ENCODE measurements around the gene TPH2. TPM values are rescaled to one million over a fixed set of nuclear protein-coding genes. Genes with fewer than 3 reads are reported as not detected.

The TPH2 gene
- total RNA-seq, 1 experiment from 2014 or later, result 0.83 TPM

DNA sequence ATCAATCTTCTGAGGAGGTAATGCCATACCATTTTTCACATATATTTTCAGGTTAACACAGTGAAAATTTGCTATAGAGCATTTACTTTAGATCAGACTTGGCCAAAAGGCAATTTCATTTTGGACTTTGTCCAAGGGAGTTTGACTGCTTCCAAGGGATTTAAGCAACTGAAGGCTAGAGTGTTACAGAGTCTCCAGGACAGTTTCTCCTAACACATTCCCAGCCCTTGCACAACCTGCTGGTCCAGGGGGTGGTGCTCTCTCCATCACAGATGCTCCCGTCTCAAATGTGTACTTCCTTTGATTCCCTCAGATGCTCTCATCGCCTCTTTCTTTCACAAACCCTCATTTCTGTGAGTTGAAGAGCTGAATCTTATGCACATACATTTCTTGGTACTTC, 143.1 kb downstream of the TPH2 start:
- no peaks in the 10 kb centered on the region for H3K36me3 Mint-ChIP-seq
- POLR2A ChIA-PET, result no interaction called here
- TF ChIP-seq ZBTB21 (CRISPR knock-in tag; IDR thresholded peaks at IDR 0.05; ENCODE audit: borderline replicate concordance) (no peak), SMAD4 (CRISPR knock-in tag; IDR thresholded peaks at IDR 0.05) (no peak), RORB (CRISPR knock-in tag; IDR thresholded peaks at IDR 0.05) (no peak), ESRRA (CRISPR knock-in tag; IDR thresholded peaks at IDR 0.05; ENCODE audit: borderline replicate concordance) (no peak), ZNF121 (CRISPR knock-in tag; IDR thresholded peaks at IDR 0.05) (no peak), SP1 (CRISPR knock-in tag; conservative IDR thresholded peaks at IDR 0.05) (no peak), NFYB (CRISPR knock-in tag; conservative IDR thresholded peaks at IDR 0.05; ENCODE audit: low read depth) (no peak), PREB (CRISPR knock-in tag; IDR thresholded peaks at IDR 0.05; ENCODE audit: borderline replicate concordance) (no peak), AR (CRISPR knock-in tag; IDR thresholded peaks at IDR 0.05) (no peak), FOXP4 (CRISPR knock-in tag; IDR thresholded peaks at IDR 0.05) (no peak), ATF1 (CRISPR knock-in tag; IDR thresholded peaks at IDR 0.05) (no peak), ETV6 (CRISPR knock-in tag; IDR thresholded peaks at IDR 0.05) (no peak), JAZF1 (CRISPR knock-in tag; IDR thresholded peaks at IDR 0.05) (no peak), MAX (CRISPR knock-in tag; IDR thresholded peaks at IDR 0.05) (no peak), MXD4 (CRISPR knock-in tag; IDR thresholded peaks at IDR 0.05; ENCODE audit: borderline replicate concordance) (no peak)
- TF ChIP-seq, protein P1, sequence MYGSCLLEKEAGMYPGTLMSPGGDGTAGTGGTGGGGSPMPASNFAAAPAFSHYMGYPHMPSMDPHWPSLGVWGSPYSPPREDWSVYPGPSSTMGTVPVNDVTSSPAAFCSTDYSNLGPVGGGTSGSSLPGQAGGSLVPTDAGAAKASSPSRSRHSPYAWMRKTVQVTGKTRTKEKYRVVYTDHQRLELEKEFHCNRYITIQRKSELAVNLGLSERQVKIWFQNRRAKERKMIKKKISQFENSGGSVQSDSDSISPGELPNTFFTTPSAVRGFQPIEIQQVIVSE (CRISPR knock-in tag; IDR thresholded peaks at IDR 0.05; ENCODE audit: borderline replicate concordance), result no peak
- TF ChIP-seq, protein P2, sequence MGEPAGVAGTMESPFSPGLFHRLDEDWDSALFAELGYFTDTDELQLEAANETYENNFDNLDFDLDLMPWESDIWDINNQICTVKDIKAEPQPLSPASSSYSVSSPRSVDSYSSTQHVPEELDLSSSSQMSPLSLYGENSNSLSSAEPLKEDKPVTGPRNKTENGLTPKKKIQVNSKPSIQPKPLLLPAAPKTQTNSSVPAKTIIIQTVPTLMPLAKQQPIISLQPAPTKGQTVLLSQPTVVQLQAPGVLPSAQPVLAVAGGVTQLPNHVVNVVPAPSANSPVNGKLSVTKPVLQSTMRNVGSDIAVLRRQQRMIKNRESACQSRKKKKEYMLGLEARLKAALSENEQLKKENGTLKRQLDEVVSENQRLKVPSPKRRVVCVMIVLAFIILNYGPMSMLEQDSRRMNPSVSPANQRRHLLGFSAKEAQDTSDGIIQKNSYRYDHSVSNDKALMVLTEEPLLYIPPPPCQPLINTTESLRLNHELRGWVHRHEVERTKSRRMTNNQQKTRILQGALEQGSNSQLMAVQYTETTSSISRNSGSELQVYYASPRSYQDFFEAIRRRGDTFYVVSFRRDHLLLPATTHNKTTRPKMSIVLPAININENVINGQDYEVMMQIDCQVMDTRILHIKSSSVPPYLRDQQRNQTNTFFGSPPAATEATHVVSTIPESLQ (CRISPR knock-in tag; IDR thresholded peaks at IDR 0.05), result no peak
- TF ChIP-seq, protein P3, sequence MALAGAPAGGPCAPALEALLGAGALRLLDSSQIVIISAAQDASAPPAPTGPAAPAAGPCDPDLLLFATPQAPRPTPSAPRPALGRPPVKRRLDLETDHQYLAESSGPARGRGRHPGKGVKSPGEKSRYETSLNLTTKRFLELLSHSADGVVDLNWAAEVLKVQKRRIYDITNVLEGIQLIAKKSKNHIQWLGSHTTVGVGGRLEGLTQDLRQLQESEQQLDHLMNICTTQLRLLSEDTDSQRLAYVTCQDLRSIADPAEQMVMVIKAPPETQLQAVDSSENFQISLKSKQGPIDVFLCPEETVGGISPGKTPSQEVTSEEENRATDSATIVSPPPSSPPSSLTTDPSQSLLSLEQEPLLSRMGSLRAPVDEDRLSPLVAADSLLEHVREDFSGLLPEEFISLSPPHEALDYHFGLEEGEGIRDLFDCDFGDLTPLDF (CRISPR knock-in tag; IDR thresholded peaks at IDR 0.05), result no peak
- TF ChIP-seq, protein P4, sequence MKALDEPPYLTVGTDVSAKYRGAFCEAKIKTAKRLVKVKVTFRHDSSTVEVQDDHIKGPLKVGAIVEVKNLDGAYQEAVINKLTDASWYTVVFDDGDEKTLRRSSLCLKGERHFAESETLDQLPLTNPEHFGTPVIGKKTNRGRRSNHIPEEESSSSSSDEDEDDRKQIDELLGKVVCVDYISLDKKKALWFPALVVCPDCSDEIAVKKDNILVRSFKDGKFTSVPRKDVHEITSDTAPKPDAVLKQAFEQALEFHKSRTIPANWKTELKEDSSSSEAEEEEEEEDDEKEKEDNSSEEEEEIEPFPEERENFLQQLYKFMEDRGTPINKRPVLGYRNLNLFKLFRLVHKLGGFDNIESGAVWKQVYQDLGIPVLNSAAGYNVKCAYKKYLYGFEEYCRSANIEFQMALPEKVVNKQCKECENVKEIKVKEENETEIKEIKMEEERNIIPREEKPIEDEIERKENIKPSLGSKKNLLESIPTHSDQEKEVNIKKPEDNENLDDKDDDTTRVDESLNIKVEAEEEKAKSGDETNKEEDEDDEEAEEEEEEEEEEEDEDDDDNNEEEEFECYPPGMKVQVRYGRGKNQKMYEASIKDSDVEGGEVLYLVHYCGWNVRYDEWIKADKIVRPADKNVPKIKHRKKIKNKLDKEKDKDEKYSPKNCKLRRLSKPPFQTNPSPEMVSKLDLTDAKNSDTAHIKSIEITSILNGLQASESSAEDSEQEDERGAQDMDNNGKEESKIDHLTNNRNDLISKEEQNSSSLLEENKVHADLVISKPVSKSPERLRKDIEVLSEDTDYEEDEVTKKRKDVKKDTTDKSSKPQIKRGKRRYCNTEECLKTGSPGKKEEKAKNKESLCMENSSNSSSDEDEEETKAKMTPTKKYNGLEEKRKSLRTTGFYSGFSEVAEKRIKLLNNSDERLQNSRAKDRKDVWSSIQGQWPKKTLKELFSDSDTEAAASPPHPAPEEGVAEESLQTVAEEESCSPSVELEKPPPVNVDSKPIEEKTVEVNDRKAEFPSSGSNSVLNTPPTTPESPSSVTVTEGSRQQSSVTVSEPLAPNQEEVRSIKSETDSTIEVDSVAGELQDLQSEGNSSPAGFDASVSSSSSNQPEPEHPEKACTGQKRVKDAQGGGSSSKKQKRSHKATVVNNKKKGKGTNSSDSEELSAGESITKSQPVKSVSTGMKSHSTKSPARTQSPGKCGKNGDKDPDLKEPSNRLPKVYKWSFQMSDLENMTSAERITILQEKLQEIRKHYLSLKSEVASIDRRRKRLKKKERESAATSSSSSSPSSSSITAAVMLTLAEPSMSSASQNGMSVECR (CRISPR knock-in tag; IDR thresholded peaks at IDR 0.05; ENCODE audit: borderline replicate concordance), result no peak
- TF ChIP-seq, protein P5, sequence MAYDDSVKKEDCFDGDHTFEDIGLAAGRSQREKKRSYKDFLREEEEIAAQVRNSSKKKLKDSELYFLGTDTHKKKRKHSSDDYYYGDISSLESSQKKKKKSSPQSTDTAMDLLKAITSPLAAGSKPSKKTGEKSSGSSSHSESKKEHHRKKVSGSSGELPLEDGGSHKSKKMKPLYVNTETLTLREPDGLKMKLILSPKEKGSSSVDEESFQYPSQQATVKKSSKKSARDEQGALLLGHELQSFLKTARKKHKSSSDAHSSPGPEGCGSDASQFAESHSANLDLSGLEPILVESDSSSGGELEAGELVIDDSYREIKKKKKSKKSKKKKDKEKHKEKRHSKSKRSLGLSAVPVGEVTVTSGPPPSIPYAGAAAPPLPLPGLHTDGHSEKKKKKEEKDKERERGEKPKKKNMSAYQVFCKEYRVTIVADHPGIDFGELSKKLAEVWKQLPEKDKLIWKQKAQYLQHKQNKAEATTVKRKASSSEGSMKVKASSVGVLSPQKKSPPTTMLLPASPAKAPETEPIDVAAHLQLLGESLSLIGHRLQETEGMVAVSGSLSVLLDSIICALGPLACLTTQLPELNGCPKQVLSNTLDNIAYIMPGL (CRISPR knock-in tag; IDR thresholded peaks at IDR 0.05), result no peak
- H3K27me3 Mint-ChIP-seq (ENCODE audit: low read depth), result no peaks in the 10 kb centered on the region
- ATAC-seq (peak; percentile 64; the same call in 1 of the 2 replicates), DNase-seq (ENCODE audit: low spot score) (no peak)
- H3K9me3 Mint-ChIP-seq, result peaks cover 3% of the 10 kb centered on the region; the same call in 1 of the 2 replicates
- no peak overlapping the region for H3K4me3 Mint-ChIP-seq
- CTCF ChIA-PET, result no interaction called here
- peaks cover 23% of the 10 kb centered on the region for H3K4me1 Mint-ChIP-seq
- H3K27ac Mint-ChIP-seq, result no peak overlapping the region

Data from WTC11 (cell line).